CD4-positive, alpha-beta T cell (primary cell): ENCODE results near the gene MTOR. TPM values are rescaled to one million over a fixed set of nuclear protein-coding genes. Genes with fewer than 3 reads are reported as not detected.
A peak's percentile ranks its signal among the peaks of the same experiment; 100 is the strongest.

Source experiments
- ATAC-seq: fragments of 200-7000 bp; cut with Tn5 transposase; one replicate; pipeline ENCODE4 v1.10.0; 2022; ENCODE audit warnings: mild to moderate bottlenecking; ENCODE audit not compliant: poor library complexity
- CTCF ChIA-PET: fragments of 350-600 bp; sonication (Branson Sonifier 250); formaldehyde crosslinking; loops from one replicate; lab custom pipeline; 2021; ENCODE audit warnings: antibody characterized with exemption, inconsistent platforms; lab: Charles Lee
- POLR2A ChIA-PET: fragments of 350-600 bp; sonication (Branson Sonifier 250); formaldehyde crosslinking; loops from one replicate; lab custom pipeline; 2021; ENCODE audit warnings: antibody characterized with exemption, inconsistent platforms; lab: Charles Lee
- DNase-seq, 14 experiments: peaks; one replicate each; pipeline ENCODE4 v3.0.0-alpha.2; 2013 to 2020; ENCODE audit warnings: mixed read lengths in 2 of 14
- H3K27ac ChIP-seq, 2 donors: one replicate each; pipeline versions ENCODE4 v1.5.1 to v1.7.0; 2013; ENCODE audit warnings: low read length in 2 of 2, low read depth in 1 of 2, mild to moderate bottlenecking in 1 of 2
- H3K27me3 ChIP-seq, 2 experiments: 1 replicate in 1 of 2; 2 replicates in 1 of 2; pipeline versions ENCODE4 v1.6.1 to v1.7.0; 2013; ENCODE audit warnings: low read length in 2 of 2, control low read depth in 1 of 2, mild to moderate bottlenecking in 1 of 2, moderate library complexity in 1 of 2; ENCODE audit not compliant: insufficient read depth in 2 of 2, control insufficient read depth in 1 of 2
- H3K36me3 ChIP-seq: one replicate; pipeline ENCODE4 v1.6.1; 2013; ENCODE audit warnings: low read length, control low read depth; ENCODE audit not compliant: insufficient read depth
- H3K4me1 ChIP-seq: one replicate; pipeline ENCODE4 v1.6.1; 2013; ENCODE audit warnings: low read length, control low read depth; ENCODE audit not compliant: insufficient read depth
- H3K4me3 ChIP-seq: one replicate; pipeline ENCODE4 v1.5.1; 2013; ENCODE audit warnings: mild to moderate bottlenecking, low read length, moderate library complexity
- H3K9me3 ChIP-seq, 2 experiments: 1 replicate in 1 of 2; 2 replicates in 1 of 2; pipeline versions ENCODE4 v1.6.1 to v1.7.0; 2013; ENCODE audit warnings: low read length in 2 of 2, mild to moderate bottlenecking in 2 of 2, control low read depth in 1 of 2, moderate library complexity in 1 of 2; ENCODE audit not compliant: control insufficient read depth in 1 of 2, insufficient read depth in 1 of 2
- H3K27ac Mint-ChIP-seq: one replicate; pipeline ENCODE4 v1.8.0; 2020; ENCODE audit warnings: mixed read lengths
- H3K27me3 Mint-ChIP-seq: one replicate; pipeline ENCODE4 v1.8.0; 2021; ENCODE audit warnings: mixed read lengths
- H3K36me3 Mint-ChIP-seq: one replicate; pipeline ENCODE4 v1.8.0; 2021; ENCODE audit warnings: low read depth, mixed read lengths
- H3K4me1 Mint-ChIP-seq: one replicate; pipeline ENCODE4 v1.8.0; 2021; ENCODE audit warnings: low read depth, mixed read lengths
- H3K4me3 Mint-ChIP-seq: one replicate; pipeline ENCODE4 v1.8.0; 2020; ENCODE audit warnings: mild to moderate bottlenecking, mixed read lengths
- H3K9me3 Mint-ChIP-seq: one replicate; pipeline ENCODE4 v1.8.0; 2020; ENCODE audit warnings: mixed read lengths
- CTCF ChIP-seq: fragments of 200-600 bp; IDR thresholded peaks from one replicate; pipeline ENCODE4 v1.8.0; 2022; ENCODE audit warnings: antibody characterized with exemption, mild to moderate bottlenecking
- intact Hi-C, 2 experiments: fragments of 100-400 bp; cut with DNase I in 1 of 2; cut with micrococcal nuclease in 1 of 2; formaldehyde crosslinking; loops; one replicate each; pipeline versions ENCODE4 v1.15.1 to v1.9.0; 2023 to 2025; cut with DNase I, micrococcal nuclease
- total RNA-seq, 174 experiments: library from RNA in 2 of 174; stranded (reverse) in 2 of 174; gene quantifications; one replicate each; pipeline ENCODE4 v1.2.3 and lab custom pipeline; 2021 to 2026

MTOR gene
- total RNA-seq, 2 experiments from 2014 or later, result 27.3 to 28.9 TPM

DNA sequence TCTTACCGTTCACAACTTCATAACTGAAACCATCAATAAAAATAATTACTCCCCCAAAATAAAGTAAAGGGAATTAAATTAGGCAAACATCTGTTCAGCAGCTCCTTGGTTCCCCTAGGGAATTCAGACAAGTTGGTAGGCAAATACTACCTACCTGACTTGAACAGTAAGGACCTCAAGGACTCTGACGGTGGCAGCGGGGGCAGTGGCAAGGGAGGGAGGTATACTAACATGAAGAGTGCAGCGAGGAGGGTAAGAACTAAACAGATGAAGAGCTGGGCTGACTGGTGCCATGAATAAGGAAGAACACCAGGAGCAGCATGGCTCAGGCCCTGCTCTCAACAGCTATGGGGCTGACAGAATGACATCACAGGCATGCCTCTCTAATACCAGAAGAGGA, 33.1 kb downstream of the MTOR start:
- Histone ChIP-seq H3K4me3 (no peak overlapping the region), H3K27ac (no peak overlapping the region), H3K4me1 (peaks cover 6% of the 10 kb centered on the region), H3K27me3 (no peaks in the 10 kb centered on the region), H3K9me3 (no peaks in the 10 kb centered on the region), H3K36me3 (peaks cover 72% of the 10 kb centered on the region)
- Mint-ChIP-seq H3K4me1 (peaks cover 12% of the 10 kb centered on the region), H3K27ac (no peak overlapping the region), H3K36me3 (peaks cover 92% of the 10 kb centered on the region), H3K27me3 (no peaks in the 10 kb centered on the region), H3K4me3 (no peak overlapping the region), H3K9me3 (no peaks in the 10 kb centered on the region)
- no peak for ATAC-seq
- ChIA-PET POLR2A (no interaction called here), CTCF (no interaction called here)
- no peak for TF ChIP-seq CTCF
- no peak for DNase-seq
- intact Hi-C loops, result no loop called here

DNA sequence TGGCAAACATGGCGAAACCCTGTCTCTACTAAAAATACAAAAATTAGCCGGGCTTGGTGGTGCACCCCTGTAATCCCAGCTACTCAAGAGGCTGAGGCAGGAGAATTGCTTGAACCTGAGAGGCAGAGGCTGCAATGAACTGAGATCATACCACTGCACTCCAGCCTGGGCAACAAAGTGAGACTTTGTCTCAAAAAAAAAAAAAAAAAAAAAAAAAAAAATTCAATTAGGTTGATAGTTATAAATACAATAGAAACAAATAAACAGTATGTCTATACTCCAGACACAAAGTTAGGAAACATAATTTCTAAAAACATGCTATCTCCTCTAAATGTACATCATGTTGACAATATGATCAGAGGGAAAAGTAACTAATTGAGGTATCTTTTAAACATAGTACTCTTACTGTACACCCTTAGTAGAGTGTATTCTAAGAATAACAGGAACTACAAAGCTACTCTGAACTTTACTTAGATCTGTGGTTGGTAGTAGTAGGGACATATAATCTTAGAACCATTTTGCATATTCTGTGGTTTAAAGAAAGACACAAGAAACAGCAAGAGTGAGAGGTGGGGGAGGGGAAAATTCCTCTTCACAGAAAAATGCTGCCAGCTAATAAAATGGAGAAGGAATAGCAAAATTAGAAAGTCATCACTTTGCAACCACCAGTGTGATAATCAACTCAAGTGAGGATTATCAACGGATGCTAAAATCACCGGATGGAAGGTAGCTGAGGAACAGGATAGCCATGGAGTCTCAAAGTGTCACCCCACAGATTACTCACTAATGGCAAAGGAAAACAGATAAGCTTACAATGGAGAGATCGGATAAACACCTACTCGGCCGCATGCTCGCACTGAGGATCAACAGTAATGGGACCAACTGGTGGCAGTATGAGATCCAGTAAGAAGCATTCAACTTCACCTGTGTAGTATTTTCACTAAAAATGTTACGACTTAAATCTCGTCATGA, 35.0 kb downstream of the MTOR start:
- Mint-ChIP-seq H3K27me3 (no peaks in the 10 kb centered on the region), H3K36me3 (peaks cover 85% of the 10 kb centered on the region), H3K4me3 (no peak overlapping the region), H3K27ac (peak overlapping the region; percentile 48), H3K4me1 (peaks cover 12% of the 10 kb centered on the region), H3K9me3 (no peaks in the 10 kb centered on the region)
- CTCF ChIA-PET, result interaction anchor here (0.7 to 0.9 kb wide), 3 partner anchors 8 to 514 kb away, joined by 3 read pairs; no protein-coding TSS in a partner anchor
- POLR2A ChIA-PET, result no interaction called here
- Histone ChIP-seq H3K27ac (no peak overlapping the region), H3K27me3 (no peaks in the 10 kb centered on the region), H3K4me3 (no peak overlapping the region), H3K9me3 (no peaks in the 10 kb centered on the region), H3K4me1 (peaks cover 6% of the 10 kb centered on the region), H3K36me3 (peaks cover 61% of the 10 kb centered on the region)
- ATAC-seq, result no peak
- DNase-seq, result no peak
- intact Hi-C loops, result no loop called here
- no peak for TF ChIP-seq CTCF

- no peak overlapping the region for H3K27ac Mint-ChIP-seq
- intact Hi-C loops, result no loop called here
- TF ChIP-seq CTCF, result no peak
- no peak for ATAC-seq
- Histone ChIP-seq H3K27me3 (no peaks in the 10 kb centered on the region), H3K4me3 (no peak overlapping the region), H3K27ac (no peak overlapping the region), H3K9me3 (no peaks in the 10 kb centered on the region), H3K4me1 (no peaks in the 10 kb centered on the region), H3K36me3 (peaks cover 82% of the 10 kb centered on the region)
- ChIA-PET CTCF (no interaction called here), POLR2A (interaction anchor here (0.6 kb wide), 1 partner anchor 9 kb away, joined by 4 read pairs; no protein-coding TSS in a partner anchor)
- H3K36me3 Mint-ChIP-seq, result peaks cover 99% of the 10 kb centered on the region
- H3K9me3 Mint-ChIP-seq, result no peaks in the 10 kb centered on the region
- H3K4me3 Mint-ChIP-seq, result no peak overlapping the region
- DNase-seq, result no peak
- H3K4me1 Mint-ChIP-seq, result no peaks in the 10 kb centered on the region
- no peaks in the 10 kb centered on the region for H3K27me3 Mint-ChIP-seq
These were observed 46.3 kb downstream of the MTOR start for GRCh38 chr1:11216074-11216473.
